ENCODE results near the gene KCTD20. TPM values are rescaled to one million over a fixed set of nuclear protein-coding genes. Genes with fewer than 3 reads are reported as not detected.

The KCTD20 gene
- total RNA-seq (2022; extraction: Qiagen RNA extraction; ENCODE audit: low read depth): 17.9 to 24.9 TPM (median 20.3 TPM) in 5 replicates

DNA sequence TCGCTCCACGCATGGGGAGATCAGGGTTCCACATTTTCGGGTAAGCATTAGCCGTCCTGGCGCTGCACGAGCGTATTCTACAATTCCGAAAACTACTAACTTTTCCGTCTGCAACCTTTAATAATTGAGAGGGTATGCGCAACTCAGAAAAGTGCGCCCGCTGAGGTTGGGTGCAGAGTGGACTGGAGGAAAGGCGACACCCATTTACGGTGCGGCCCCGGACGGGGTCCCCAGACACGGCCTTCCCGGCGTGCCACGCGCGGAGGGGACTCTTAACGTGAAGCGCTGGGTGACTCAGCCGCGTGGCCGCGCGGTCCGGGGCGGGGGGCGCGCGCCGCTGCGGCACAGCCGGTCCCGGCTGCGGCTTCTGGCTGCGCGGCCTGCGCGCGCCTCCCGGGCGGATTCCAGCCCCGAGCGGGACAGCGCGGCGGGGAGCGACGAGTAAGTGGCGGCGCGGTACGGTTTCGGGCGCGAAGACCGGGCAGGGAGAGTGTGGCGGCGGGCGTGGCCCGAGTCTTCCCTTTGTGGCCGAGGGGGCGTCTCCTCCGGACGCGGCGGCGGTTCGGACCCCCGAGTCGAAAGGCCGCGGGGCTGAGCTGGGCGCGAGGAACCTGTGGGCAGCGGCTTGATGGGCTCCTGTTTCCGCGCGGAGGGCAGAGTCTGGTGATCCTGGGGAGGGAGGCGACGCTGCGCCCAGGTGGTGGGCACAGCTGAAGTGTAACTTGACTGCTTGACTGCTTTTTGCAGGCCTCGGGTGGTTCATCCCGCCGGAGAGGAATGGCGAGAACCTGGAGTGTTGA, at the start of gene KCTD20, which contains the start of gene PXT1:
KCTD20 (plus strand) TSS at position 330 of the 800 bp plus-strand sequence. CDS start 27,098 bp downstream, outside the sequence.
PXT1 (minus strand) TSS at position 184 of the 800 bp plus-strand sequence. CDS start 16,772 bp downstream, outside the sequence.

Other genes starting within 250 kb of the KCTD20 start
- gene BRPF3, start 246.3 kb upstream of the KCTD20 start, total RNA-seq (2022; extraction: Qiagen RNA extraction; ENCODE audit: low read depth): 11.1 to 12.9 TPM (median 11.8 TPM) in 5 replicates
- 0.05 TPM in 1 of 5 replicates, not detected in the others for gene PNPLA1, start 172.9 kb upstream of the KCTD20 start, total RNA-seq (2022; extraction: Qiagen RNA extraction; ENCODE audit: low read depth)
- not detected in 5 replicates for gene BNIP5, start 106.1 kb upstream of the KCTD20 start, total RNA-seq (2022; extraction: Qiagen RNA extraction; ENCODE audit: low read depth)
- gene ETV7, start 55.3 kb upstream of the KCTD20 start, total RNA-seq (2022; extraction: Qiagen RNA extraction; ENCODE audit: low read depth): 0.10 to 0.33 TPM (median 0.14 TPM) in 4 of 5 replicates, not detected in the other
- gene PXT1, start 146 bp upstream of the KCTD20 start, total RNA-seq (2022; extraction: Qiagen RNA extraction; ENCODE audit: low read depth): not detected in 5 replicates
- gene STK38, start 104.5 kb downstream of the KCTD20 start, total RNA-seq (2022; extraction: Qiagen RNA extraction; ENCODE audit: low read depth): 19.3 to 21.4 TPM (median 20.1 TPM) in 5 replicates
- 482 to 699 TPM (median 516 TPM) in 5 replicates for gene SRSF3, start 151.4 kb downstream of the KCTD20 start, total RNA-seq (2022; extraction: Qiagen RNA extraction; ENCODE audit: low read depth)
- 169 to 245 TPM (median 203 TPM) in 5 replicates for gene CDKN1A, start 235.7 kb downstream of the KCTD20 start, total RNA-seq (2022; extraction: Qiagen RNA extraction; ENCODE audit: low read depth)

All from A549 treated with CpdA at 1 μM for 4 hours (cell line).